Right ventricle myocardium inferior (tissue), 1 donor: ENCODE measurements around the gene PDE4D. TPM values are rescaled to one million over a fixed set of nuclear protein-coding genes. Genes with fewer than 3 reads are reported as not detected.
"Not testable (repeated sequence)": the region's sequence is repeated elsewhere in the genome, so short reads cannot be mapped to it uniquely, and the experiment has no call there.

Experiments used
- ATAC-seq: fragments of 200-7000 bp; cut with Tn5 transposase; one replicate; pipeline ENCODE4 v1.9.1; 2020; ENCODE audit warnings: mild to moderate bottlenecking, moderate library complexity
- DNase-seq: peaks from one replicate; pipeline ENCODE4 v3.0.0; 2021; ENCODE audit errors: missing footprints
- intact Hi-C: fragments of 100-400 bp; cut with DNase I; formaldehyde crosslinking; loops from one replicate; pipeline ENCODE4 v1.11.0; 2022
- total RNA-seq: library from RNA; stranded (reverse); fragmentation: NEBNext Ultra II Directional; extraction: Animal tissue kit (Norgen Biotek cat#: 25700); gene quantifications from one replicate; pipeline ENCODE4 v1.2.1, GENCODE V29; 2021
- donor health status: DM: no; HTN: yes; CAD: no; lungs with severe emphysema.

The PDE4D gene
- total RNA-seq, 1 donor from 2014 or later = 36.7 TPM

- ATAC-seq (no peak), DNase-seq (no peak)
- intact Hi-C loops = no loop called here
These were observed 481.1 kb downstream of the PDE4D start for GRCh38 chr5:59412428-59412827.

DNA sequence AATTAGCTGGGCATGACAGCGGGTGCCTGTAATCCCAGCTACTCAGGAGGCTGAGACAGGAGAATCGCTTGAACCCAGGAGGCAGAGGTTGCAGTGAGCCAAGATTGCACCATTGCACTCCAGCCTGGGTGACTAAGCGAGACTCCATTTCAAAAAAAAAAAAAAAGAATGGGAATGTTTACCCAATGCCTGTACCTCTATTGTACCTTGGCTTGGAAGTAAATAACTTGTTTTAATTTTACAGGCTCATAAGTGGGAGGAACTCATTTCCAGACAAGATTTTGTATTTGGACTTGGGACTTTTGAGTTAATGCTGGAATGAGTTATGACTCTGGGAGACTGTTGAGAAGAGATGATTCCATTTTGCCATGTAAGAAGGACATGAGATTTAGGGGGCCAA lies 484.5 kb downstream of the PDE4D start:
- intact Hi-C loops, DNase-seq, ATAC-seq: not testable (repeated sequence)

DNA sequence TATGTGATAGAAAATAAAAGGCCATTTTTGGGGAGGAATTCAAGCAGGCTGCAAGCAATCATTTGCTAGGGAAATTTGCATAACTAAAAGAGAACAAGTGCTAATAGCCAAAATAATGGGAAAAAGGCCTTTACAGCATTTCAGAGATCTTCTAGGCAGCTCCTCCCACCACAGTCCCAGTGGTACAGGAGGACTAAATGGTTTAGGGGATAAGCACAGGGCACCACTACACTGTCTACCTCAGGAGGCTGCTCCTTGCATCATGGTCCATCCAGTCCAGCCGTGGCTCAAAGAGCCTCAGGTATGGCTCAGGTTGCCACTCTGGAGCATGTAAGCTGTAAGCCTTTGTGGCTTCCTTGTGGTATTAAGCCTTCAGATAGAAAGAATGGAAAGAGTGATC lies 485.6 kb downstream of the PDE4D start:
- DNase-seq = no peak
- intact Hi-C loops = no loop called here
- no peak for ATAC-seq

DNA sequence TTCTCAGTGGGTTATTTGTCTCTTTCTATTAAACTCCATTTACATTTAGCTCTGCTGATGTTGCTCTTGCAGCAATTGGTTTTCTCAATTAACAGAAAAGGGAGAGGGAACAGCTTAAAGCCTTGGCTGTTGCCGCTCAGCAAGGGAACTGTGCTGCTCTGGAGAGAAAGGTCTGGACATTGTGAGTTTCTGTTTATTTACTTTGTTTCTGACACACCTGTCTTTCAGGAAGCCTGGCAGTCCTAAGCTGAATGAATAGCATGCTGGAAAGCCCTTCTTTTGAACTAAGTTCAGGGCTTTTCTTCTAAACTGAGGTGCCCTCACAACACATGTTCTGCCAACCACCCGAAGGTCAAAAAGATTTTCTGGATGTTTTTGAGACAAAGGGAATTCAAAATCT lies 491.9 kb downstream of the PDE4D start:
- ATAC-seq (no peak), DNase-seq (no peak)
- intact Hi-C loops = no loop called here

DNA sequence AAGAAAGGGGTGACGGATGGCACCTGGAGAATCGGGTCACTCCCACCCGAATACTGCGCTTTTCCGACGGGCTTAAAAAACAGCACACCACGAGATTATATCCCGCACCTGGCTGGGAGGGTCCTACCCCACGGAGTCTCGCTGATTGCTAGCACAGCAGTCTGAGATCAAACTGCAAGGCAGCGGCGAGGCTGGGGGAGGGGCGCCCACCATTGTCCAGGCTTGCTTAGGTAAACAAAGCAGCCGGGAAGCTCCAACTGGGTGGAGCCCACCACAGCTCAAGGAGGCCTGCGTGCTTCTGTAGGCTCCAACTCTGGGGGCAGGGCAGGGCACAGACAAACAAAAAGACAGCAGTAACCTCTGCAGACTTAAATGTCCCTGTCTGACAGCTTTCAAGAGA lies 498.6 kb downstream of the PDE4D start:
- intact Hi-C loops = loop anchor here (5.0 kb wide), 1 partner anchor 407 kb away; no protein-coding TSS in a partner anchor
- ATAC-seq, DNase-seq: not testable (repeated sequence)

GRCh38 chr5:59393585-59394420 lies 499.7 kb downstream of the PDE4D start:
- no peak for DNase-seq
- no peak for ATAC-seq
- intact Hi-C loops = loop anchor here (5.0 kb wide), 1 partner anchor 408 kb away; no protein-coding TSS in a partner anchor

- ATAC-seq (no peak), DNase-seq (no peak)
- intact Hi-C loops = loop anchor here (2.0 to 5.0 kb wide), 2 partner anchors 281 to 411 kb away; no protein-coding TSS in a partner anchor
These were observed 501.9 kb downstream of the PDE4D start for GRCh38 chr5:59391576-59391975.

- ATAC-seq (no peak), DNase-seq (no peak)
- intact Hi-C loops = loop anchor here (2.0 to 5.0 kb wide), 2 partner anchors 282 to 411 kb away; no protein-coding TSS in a partner anchor
These were observed 502.5 kb downstream of the PDE4D start for GRCh38 chr5:59390989-59391388.

DNA sequence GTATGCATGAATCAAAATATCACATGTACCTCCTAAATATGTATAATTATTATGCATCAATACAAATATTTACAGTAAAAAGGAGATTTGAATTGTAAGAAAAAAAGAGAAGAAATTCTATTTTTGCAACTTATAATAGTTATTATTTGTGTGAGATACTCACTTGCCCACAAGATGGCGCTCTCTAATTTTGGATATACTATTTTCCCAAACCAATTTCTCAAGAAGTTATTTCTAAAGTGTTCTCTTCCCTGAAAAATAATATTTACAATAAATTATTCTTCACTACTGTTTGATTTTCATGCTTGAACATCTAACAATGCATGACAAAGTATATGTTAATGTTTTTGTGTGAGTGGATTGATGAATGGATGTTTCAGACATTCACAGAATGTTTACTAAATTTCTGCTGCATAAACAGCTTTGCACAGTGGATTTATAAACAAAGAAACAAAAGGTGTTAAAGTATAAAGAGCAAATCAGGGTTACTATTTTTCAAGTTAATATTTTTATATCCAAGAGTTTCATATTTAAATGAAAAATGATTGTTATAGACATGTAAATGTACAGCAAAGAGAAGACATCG lies 503.4 kb downstream of the PDE4D start:
- no peak for ATAC-seq
- DNase-seq = no peak

DNA sequence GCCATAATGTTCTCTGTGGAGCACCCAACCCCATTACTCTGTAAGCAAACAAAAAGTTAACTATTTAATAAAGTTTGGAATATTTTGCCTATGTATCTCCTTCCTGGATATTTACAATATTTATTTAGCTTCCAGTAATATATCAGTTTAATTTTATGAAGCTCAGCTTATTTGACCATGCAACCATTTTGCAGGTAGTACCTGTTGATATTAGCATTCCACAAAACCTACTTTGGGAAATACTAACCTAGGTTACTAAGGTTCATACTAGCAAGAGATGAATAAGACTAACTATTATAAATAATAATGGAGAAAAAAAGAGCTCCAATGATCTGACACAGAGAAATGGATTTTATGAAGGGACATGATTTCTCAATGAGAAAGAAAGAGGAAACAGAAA lies 506.4 kb downstream of the PDE4D start:
- intact Hi-C loops = no loop called here
- ATAC-seq (no peak), DNase-seq (no peak)

More for the DNA sequence above, 503.4 kb downstream of the PDE4D start:
- intact Hi-C loops = loop anchor here (2.0 to 5.0 kb wide), 2 partner anchors 283 to 412 kb away; no protein-coding TSS in a partner anchor

DNA sequence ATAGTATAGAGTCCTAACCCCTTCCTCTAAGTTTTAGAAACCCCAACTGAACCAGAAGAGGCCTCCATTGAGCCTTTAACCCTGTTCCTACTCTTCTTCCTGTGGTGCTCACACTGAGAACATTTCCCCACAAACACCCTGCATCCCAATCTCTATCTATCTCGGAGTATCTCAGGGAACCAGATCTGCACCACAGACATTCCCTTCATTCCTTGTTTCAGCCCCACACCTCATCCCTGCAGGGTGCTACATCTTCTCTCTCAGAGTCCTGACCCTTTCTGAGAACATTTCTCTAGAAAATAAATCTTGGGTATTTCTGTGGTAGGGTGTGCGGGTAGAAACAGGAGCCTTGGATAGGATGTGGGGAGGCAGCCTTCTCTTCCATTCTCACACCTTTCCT lies 507.8 kb downstream of the PDE4D start:
- no peak for DNase-seq
- no peak for ATAC-seq
- intact Hi-C loops = no loop called here

- intact Hi-C loops = loop anchor here (2.0 kb wide), 1 partner anchor 192 kb away; no protein-coding TSS in a partner anchor
- DNase-seq = no peak
- peak; percentile 72 for ATAC-seq
These were observed 513.1 kb downstream of the PDE4D start for GRCh38 chr5:59380350-59380951.

DNA sequence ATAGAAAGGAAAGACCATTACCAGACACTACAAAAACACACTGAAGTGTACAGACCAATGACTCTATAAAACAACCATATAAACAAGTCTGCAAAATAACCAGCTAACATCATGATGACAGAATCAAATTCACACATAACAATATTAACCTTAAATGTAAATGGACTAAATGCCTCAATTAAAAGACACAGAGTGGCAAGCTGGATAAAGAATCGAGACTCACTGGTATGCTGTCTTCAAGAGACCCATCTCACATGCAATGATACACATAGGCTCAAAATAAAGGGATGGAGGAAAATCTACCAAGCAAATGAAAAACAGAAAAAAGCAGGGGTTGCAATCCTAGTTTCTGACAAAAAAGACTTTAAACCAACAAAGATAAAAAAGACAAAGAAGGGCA lies 519.5 kb downstream of the PDE4D start:
- DNase-seq, ATAC-seq, intact Hi-C loops: not testable (repeated sequence)

GRCh38 chr5:59371525-59372127 lies 521.9 kb downstream of the PDE4D start:
- DNase-seq (no peak), ATAC-seq (no peak)
- intact Hi-C loops = no loop called here

DNA sequence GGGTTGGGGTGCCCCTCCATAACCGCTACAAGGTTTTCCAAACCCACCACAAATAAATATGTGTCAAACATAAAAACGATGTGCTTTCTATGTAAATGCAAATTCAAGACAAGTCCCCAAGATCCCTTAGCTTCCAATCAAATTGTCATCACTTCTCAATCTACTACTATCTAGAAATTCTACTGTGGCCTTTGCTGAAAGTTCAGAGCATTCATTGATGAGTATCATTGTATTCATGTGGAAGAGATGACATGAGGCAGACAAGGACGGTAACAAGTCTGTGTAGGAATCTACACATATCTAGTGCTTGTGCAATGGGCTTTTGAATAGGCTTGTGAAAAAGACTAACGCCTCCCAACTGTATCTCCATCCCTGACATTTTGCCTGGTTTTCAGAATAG lies 524.6 kb downstream of the PDE4D start:
- DNase-seq = no peak
- intact Hi-C loops = loop anchor here (2.0 to 10.0 kb wide), 2 partner anchors 180 to 484 kb away; no protein-coding TSS in a partner anchor
- ATAC-seq = peak; percentile 13

GRCh38 chr5:59367791-59368394 lies 525.6 kb downstream of the PDE4D start:
- ATAC-seq = peak; percentile 59
- no peak for DNase-seq
- intact Hi-C loops = loop anchor here (2.0 to 10.0 kb wide), 3 partner anchors 149 to 483 kb away; no protein-coding TSS in a partner anchor

DNA sequence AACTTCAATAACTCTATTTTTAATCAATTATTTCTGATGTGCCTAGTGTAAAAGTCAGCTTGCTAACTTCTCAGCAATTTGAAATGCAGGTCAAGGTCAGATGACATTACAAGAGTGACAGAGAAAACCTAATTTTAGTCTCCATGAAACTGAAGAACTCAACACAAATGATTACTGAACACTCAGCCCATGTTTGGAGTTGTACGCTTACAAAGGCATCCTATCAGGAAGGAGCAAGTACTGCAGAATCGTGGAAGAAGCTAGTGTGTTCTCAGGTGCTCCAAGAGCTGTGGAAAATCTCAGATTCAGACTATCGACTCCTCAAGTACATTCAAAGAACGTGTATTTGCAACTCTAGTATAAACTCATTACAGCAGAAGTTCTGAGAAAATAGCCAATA lies 526.7 kb downstream of the PDE4D start:
- intact Hi-C loops = loop anchor here (2.0 to 10.0 kb wide), 2 partner anchors 148 to 482 kb away; no protein-coding TSS in a partner anchor
- ATAC-seq (peak; percentile 46), DNase-seq (no peak)

GRCh38 chr5:59362438-59362837 lies 531.1 kb downstream of the PDE4D start:
- intact Hi-C loops = loop anchor here (10.0 kb wide), 1 partner anchor 478 kb away; no protein-coding TSS in a partner anchor
- ATAC-seq (no peak), DNase-seq (no peak)
